Amniotic epithelial cell (primary cell): ENCODE data around the gene OSTC.
A peak's percentile ranks its signal among the peaks of the same experiment; 100 is the strongest.
"Not testable (repeated sequence)": the region's sequence is repeated elsewhere in the genome, so short reads cannot be mapped to it uniquely, and the experiment has no call there.

Experiments used
- DNase-seq: peaks from one replicate; pipeline ENCODE4 v3.0.0-alpha.2; 2010; ENCODE audit warnings: low read depth

Gene OSTC

GRCh38 chr4:108646706-108647105, 3.7 kb upstream of the OSTC start:
- DNase-seq, result no peak

GRCh38 chr4:108649863-108650211, 562 bp upstream of the OSTC start:
- no peak for DNase-seq

DNA sequence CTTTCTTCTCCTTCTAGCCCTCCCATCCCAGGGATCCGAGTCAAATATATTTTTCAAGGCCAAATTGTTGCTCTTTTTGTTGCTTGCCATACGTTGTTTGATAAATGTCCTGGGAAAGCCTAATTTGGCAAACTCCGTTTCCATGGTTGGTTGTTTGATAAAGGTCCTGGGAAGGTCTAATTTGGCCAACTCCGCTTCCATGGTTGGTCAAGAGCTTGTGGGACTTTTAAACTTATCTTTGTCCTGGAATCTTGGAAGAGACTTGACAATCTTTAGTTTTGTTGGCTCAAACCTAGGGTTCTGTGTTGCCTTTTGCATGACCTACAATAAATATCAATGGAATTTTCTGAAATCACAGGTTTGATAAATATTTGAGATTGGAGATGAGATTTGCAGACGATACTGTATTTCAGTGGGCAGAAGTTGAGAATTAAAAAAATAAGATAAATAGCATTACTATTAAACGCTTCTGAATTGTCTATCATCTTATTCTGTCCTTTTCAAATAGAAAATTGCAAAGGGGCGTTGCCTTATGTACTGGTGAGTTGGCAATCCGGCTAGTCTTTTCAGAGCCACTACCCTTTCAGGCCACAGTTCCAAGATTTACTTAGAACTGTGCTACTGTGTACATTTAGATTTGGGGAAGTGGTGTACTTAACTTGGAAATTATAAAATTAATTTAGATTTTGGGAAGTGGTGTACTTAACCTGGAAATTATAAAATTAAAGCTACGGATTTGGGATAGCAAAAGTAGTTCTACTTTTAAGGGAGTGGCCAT, 804 bp downstream of the OSTC start:
- DNase-seq, result peak; percentile 60

- DNase-seq, result no peak
These were observed 12.2 kb downstream of the OSTC start for GRCh38 chr4:108662629-108663028.

GRCh38 chr4:108674356-108674977, 24.1 kb downstream of the OSTC start:
- DNase-seq, result no peak

DNA sequence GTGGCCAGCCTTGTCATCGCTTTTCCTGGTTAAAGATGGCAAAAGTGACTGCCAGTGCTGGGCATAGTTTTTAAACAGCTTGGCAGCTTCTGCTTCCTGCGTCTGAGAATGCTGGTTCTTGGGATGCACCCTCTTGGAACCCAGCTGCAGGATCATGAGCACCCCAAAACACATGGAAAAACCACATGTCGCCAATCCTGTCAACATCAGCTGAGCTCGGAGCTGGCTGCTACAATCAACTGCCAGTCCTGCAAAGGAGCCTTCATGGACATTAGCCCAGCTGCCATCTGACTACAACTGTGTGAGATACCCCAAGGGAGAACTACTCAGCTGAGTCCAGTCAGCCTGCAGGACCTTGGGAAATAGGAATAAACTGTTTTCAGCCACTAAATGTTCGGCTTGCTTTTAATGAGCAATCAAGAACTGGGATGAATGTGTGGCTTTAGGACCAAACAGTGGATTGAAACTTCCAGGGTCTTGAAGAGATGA, 31.0 kb downstream of the OSTC start:
- DNase-seq, result no peak

DNA sequence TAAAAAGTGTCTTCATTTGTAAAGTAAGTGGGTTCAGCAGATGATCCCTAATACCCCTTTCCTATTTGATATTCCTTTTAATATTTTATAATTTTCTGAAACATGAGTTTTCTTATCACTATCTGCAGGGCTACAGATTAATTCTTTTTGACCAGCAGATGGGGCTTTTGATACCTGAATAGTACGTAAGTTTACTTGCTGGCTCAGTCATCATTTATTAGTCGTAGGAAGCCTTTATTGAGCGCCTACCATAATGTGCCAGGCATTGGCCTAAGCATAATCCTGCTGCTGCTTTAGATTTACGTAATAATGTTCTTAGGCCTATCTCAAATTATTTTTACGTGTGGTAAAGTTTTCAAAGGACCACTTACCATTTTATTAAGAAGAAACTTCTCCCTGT, 33.1 kb downstream of the OSTC start:
- peak; percentile 57 for DNase-seq

GRCh38 chr4:108685036-108685686, 34.8 kb downstream of the OSTC start:
- DNase-seq, result peak; percentile 74

GRCh38 chr4:108690738-108691137, 40.3 kb downstream of the OSTC start:
- DNase-seq, result peak; percentile 79

GRCh38 chr4:108693211-108693610, 42.8 kb downstream of the OSTC start:
- peak; percentile 39 for DNase-seq

- peak; percentile 70 for DNase-seq
These were observed 43.4 kb downstream of the OSTC start for GRCh38 chr4:108693819-108694218.

- no peak for DNase-seq
These were observed 44.0 kb downstream of the OSTC start for GRCh38 chr4:108694423-108694822.

- no peak for DNase-seq
These were observed 44.7 kb downstream of the OSTC start for GRCh38 chr4:108695062-108695461.

DNA sequence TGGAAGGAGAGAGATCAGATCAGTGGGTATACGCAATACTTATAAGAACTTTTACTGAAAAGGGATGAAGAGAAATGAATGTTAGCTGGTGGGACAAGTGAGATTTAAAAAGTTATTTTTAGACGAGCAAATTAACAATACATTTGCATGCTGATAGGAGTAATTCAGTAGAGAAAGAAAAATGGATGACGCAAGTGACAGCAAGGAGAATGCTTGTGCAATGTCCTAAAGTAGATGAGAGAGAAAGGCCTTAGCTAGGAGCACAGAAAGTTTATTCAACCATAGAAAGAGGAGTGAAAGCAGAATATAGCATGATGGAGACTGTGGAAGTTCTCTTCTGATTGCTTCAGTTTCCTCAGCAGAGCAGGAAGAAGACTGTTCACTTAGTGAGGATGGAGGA, 45.8 kb downstream of the OSTC start:
- no peak for DNase-seq

GRCh38 chr4:108700081-108700757, 49.8 kb downstream of the OSTC start:
- peak; percentile 76 for DNase-seq

- no peak for DNase-seq
These were observed 52.6 kb downstream of the OSTC start for GRCh38 chr4:108702960-108703359.

GRCh38 chr4:108703370-108703769, 53.0 kb downstream of the OSTC start:
- DNase-seq, result no peak

DNA sequence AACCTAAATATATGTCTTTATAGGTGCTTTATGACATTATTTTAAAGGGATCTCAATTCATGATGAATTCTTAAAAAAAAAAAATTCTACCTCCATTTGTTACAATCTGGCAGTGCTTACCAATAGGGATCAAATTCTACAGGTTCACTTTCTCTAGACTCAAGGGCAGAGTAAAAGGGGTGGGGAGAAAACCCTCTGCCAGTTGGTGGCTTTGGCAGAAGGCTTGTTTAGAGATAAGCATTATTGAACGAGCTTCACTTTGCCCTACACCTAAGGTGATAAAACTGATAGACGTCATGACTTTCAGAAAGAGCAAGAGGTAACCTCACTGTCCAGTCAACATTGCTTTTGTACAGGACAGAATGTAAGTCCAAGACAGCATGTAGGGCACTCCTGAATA, 53.6 kb downstream of the OSTC start:
- no peak for DNase-seq

- no peak for DNase-seq
These were observed 55.9 kb downstream of the OSTC start for GRCh38 chr4:108706289-108706688.

GRCh38 chr4:108709234-108709633, 58.8 kb downstream of the OSTC start:
- DNase-seq, result no peak

- DNase-seq, result no peak
These were observed 59.3 kb downstream of the OSTC start for GRCh38 chr4:108709722-108710121.

DNA sequence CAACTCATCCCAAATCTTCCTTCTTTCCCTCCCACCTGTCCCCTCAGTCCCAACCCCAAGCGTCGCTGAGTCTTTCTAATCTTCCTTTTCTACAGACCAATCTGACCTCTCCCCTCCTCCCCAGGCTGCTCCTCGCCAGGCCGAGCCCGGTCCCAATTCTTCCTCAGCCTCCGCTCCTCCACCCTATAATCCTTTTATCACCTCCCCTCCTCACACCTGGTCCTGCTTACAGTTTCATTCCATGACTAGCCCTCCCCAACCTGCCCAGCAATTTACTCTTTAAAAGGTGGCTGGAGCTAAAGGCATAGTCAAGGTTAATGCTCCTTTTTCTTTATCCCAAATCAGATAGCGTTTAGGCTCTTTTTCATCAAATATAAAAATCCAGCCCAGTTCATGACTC, 60.2 kb downstream of the OSTC start:
- not testable (repeated sequence) for DNase-seq

- peak; percentile 6 for DNase-seq
These were observed 64.5 kb downstream of the OSTC start for GRCh38 chr4:108714880-108715279.
